UCSD-AML1 (cell line): ENCODE data around the gene EVI5.
"Not testable (repeated sequence)": the region's sequence is repeated elsewhere in the genome, so short reads cannot be mapped to it uniquely, and the experiment has no call there.

Experiments used
- DNase-seq: peaks from one replicate; lab custom pipeline; 2025; ENCODE audit not compliant: unreplicated experiment; lab: John Stamatoyannopoulos, UW

The EVI5 gene

DNA sequence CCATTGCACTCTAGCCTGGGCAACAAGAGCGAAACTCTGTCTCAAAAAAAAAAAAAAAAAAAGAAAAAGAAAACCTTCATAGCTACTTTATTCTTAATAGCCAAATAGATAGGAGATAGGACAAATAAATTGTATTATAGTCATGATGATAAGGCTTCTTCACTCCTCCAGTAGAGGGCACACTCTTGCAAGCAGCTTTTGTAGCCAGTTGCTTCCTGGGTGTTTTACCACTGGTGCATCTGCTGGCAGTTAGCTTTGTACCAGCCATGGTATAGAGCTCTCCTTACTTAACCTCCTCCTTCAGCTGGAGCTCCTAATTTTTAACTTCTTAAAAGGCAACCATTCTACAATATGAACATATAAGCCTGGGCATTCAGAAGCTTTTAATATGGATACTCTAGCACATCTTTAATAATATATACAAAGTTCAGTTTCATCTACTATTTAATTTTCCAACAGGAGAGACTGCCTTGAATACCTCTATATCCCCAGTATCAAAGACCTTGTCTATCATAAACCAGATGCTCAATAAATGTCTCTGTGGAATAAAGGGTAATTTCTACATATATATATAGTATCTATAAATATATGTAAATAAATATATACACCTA, 35.8 kb downstream of the EVI5 start:
- no peak for DNase-seq

DNA sequence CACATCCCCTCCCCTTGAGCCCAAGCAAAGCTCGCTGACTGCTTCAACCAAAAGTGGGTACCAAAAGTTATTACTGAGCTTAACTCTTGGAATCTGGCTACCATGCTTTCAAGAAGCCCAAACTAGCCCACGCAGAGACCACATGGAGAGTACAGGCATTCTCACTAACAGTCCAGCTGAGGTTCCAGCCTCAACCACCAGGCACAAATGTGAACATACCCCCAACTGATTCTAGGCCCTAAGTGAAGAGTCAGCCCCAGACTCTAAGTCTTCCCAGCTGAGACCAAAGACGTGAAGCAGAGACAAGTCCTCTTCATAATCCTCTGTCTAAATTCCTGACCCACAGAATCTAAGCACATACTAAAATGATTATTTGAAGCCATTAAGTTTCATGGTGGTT, 36.8 kb downstream of the EVI5 start:
- DNase-seq: no peak

DNA sequence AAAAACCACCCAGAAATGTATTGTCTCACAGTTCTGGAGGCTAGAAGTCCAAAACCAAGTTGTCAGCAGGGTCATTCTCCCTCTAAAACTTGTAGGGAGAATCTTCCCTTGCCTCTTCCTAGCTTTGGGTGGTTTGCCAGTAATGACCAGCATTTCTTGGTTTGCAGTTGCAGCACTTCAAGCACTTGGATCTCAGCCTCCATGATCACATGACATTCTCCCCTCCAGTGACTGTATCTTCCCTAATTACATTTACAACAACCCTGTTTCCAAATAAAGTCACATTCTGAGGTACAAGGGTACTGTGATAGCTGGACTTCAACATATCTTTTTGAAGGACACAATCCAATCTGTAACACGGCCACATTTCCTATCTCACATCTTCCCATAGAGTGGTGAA, 37.2 kb downstream of the EVI5 start:
- no peak for DNase-seq

DNA sequence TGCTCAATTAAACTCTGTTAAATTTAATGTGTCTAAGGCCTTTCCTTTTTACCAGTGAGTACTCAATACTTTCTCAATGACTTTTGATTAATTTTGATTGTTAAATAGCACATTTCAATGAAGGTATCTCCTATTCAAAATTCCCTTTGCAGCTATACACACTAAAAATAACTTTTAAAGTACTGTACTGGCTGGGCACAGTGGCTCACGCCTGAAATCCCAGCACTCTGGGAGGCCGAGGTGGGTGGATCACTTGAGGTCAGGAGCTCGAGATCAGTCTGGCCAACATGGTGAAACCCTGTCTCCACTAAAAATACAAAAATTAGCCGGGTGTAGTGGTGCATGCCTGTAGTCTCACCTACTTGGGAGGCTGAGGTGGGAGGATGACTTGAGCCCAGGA, 38.7 kb downstream of the EVI5 start:
- not testable (repeated sequence) for DNase-seq

- DNase-seq: no peak
Observed at GRCh38 chr1:92743221-92743620, 41.7 kb downstream of the EVI5 start.

DNA sequence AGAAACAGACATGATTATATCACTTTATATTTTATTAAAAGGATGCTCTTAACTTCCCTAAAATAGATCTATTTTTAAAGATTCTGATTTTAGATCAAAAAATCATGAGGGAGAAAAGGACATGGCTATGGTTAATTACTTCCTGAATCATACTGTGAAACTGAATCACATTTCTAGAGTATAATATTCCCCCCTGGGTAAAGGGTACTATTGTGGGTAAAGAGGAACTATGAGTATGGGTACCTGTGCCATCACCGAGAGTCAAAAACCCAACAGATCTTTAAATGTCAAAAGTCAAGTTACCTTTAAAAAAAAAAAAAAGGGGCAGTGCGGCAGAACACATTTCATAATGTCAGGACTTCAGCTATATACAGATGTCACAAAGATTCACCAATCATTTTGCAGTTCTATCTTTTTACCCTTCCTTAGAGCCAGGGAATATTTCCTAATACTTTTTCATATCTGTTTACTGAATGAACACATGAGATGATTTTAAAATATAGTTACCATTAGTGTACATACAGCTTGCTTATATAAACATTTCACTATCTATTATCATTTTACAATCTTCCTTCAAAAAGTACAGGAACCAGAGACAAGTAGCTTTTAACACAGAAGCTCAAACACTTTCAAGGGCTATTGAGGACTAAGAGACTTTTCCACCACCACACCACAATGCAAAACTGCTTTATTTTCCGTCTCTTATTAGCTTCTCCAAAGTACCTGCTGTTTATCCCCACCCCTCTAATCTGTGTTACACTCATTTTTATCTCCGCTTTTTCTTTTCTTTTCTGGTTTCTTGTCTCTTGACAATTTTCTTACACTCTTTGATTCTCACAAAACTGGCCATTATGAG, 45.0 kb downstream of the EVI5 start:
- DNase-seq: no peak

DNA sequence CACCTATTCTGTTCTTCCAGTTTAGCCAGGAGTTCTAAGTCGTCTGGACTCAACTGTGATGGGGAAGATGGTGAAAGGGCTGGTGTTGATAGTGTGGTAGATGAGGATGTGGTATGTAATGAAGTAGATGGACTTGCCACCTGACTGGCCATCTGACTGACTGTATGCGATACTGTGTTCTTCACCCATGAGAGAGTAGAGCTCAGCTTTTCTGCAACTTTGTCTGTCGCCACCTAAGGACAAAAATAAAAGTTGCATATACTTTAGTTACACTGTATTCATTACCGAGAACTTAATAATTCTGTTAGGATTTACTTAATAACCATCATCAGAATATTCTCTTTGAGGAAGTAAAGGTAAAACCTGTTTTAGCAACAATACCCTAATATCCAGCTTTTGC, 48.5 kb downstream of the EVI5 start:
- DNase-seq: no peak

DNA sequence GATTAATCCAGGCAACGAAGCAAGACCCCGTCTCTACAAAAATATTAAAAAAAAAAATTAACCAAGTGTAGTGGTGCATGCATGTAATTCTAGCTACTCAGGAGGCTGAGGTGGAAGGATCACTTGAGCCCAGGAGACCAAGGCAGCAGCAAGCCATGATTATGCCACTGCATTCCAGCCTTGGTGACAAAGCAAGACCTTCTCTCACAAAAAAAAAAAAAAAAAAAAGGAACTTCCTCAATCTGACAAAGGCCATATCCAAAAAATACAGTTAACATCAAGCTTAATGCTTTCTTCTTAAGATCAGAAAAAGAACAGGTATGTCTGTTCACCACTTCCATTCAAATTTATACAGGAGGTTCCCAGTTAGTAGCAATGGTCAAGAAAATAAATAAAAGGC, 54.4 kb downstream of the EVI5 start:
- no peak for DNase-seq

DNA sequence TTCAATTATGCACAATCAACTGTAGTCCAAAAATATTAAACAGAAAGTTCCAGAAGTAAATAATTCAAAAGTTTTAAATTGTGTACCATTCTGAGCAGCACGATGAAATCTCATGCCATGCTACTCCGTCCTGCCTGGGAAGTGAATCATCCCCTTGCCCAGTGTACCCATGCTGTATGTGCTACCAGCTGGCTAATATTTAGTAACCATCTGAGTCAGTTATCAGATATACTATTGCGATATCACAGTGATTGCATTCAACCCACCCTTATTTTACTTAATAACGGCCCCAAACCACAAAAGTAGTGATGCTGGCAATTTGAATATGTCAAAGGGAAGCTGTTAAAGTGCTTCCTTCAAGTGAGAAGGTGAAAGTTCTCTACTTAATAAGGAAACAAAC, 56.2 kb downstream of the EVI5 start:
- DNase-seq: no peak

GRCh38 chr1:92723713-92724112, 61.2 kb downstream of the EVI5 start:
- DNase-seq: not testable (repeated sequence)

DNA sequence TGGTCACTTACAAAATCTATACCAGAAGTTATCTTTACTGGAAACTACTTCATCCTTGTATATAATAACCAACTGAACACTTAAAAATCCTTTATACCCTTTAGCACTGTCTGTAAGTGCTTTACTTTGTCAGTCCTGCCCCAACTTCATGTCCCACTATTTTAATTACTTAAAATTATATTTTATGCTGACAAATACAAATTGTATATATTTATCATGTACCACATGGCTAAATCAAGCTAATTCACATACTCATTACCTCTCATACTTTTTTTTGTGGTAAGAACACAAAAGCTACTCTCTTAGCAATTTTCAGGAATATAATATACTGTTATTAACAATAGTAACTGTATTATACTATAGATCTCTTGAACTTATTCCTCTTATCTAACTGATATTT, 63.0 kb downstream of the EVI5 start:
- DNase-seq: no peak

DNA sequence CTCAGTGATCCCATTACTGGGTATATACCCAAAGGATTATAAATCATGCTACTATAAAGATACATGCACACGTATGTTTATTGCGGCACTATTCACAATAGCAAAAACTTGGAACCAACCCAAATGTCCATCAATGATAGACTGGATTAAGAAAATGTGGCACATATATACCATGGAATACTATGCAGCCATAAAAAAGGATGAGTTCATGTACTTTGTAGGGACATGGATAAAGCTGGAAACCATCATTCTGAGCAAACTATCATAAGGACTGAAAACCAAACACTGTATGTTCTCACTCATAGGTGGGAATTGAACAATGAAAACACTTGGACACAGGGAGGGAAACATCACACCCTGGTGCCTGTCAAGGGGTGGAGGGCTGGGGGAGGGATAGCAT, 63.8 kb downstream of the EVI5 start:
- not testable (repeated sequence) for DNase-seq

DNA sequence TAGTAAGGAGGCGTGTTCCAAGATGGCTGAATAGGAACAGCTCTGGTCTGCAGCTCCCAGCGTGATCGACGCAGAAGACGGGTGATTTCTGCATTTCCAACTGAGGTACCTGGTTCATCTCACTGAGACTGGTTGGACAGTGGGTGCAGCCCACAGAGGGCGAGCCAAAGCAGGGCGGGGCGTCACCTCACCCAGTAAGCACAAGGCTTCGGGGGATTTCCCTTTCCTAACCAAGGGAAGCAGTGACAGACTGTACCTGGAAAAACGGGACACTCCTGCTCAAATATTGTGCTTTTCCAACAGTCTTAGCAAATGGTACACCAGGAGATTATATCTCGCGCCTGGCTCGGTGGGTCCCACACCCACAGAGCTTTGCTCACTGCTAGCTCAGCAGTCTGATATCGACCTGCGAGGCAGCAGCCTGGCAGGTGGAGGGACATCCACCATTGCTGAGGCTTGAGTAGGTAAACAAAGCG, 69.4 kb downstream of the EVI5 start:
- DNase-seq: not testable (repeated sequence)

DNA sequence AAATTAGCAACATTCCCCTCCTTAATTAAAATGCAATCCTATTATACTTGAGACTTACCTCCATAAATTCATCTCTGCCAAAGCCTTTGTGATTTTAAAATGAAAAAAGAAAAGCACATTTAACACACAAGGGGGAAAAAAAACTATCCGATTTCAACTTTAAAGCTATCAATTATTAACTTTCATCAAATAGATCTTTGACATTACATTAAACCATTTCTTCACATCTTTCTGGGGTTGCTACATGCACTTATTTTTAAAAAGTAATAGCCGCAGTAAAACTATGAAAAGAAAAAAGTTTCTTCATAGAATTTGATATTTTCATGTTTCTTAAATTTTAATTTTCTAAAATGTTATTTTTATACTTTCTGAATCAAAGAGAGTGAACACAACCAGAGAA, 71.0 kb downstream of the EVI5 start:
- no peak for DNase-seq

- no peak for DNase-seq
Observed at GRCh38 chr1:92711473-92712165, 73.3 kb downstream of the EVI5 start.

DNA sequence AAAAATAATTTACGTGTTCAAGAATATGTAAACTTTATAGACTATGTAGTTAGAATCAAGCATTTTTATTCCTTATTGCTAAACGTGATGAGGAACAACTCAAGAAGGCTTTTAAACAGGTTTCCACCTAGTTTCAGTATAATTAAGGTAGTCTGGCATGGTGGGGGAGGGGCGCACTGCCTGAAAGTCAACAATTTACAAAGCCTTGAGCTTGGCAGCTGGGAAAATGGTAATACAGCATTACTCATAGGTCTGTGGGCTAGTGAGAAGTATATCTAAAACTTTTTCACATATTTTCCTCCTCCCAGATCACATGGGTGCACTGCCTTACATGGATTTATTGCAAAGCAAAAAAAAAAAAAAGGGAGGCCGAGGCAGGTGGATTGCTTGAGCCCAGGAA, 75.2 kb downstream of the EVI5 start:
- DNase-seq: no peak

GRCh38 chr1:92708368-92708950, 76.4 kb downstream of the EVI5 start:
- DNase-seq: no peak

DNA sequence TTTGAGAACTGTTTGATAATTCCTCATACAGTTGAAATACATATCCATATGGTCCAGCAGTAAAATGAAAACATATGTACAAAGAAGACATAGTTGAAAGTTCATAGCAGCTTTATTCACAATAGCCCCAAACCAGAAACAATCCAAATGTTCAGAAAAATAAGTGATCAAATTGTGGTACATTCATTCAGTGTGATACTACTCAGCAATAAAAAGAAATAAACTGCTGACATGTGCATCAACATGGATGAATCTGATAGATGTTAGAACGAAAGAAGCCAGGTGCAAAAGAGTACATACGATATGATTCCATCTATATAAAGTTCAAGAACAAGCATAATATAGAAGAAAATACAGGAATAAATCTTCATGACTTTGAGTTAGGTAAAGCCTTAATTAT, 77.2 kb downstream of the EVI5 start:
- DNase-seq: no peak

DNA sequence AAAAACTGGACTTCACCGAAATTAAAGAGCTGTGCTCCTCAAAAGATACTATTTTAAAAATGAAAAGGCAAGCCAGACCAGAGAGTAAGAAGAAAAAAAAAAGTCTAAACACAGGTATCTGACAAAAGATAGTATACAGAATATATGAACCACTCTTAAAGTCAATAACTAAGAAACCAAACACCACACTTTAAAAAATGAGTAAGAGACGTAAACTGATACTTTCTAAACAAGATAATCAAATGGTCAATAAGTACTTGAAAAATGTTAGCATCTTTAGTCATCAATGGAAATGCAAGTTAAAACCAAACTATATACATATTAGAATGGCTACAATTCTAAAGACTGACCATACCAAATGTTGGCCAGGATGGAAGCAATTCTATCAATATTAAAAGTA, 77.6 kb downstream of the EVI5 start:
- DNase-seq: no peak

- DNase-seq: no peak
Observed at GRCh38 chr1:92705446-92705845, 79.5 kb downstream of the EVI5 start.

- no peak for DNase-seq
Observed at GRCh38 chr1:92701147-92701546, 83.8 kb downstream of the EVI5 start.

DNA sequence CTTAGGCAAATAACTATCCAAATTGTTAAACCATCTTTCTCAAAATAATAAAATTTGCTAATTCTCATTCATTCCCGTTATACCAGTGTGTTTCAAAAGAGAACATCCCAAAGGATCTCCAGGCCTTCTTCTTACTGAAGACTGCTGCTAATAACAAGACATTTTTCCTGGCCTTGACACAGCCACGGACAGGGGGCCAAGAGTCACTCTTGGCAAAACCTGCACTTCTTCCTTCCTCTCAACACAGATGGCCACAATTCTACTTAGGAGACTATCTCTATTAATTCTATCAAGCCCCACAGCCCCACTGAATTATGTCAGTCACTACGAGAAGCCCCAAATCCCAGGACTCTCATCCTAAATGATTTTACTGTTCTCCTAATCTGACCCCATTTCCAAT, 86.0 kb downstream of the EVI5 start:
- no peak for DNase-seq
